VCaP (cell line): Measurements from ENCODE around the gene CTNNA3.
A peak's percentile ranks its signal among the peaks of the same experiment; 100 is the strongest.
"Not testable (repeated sequence)": the region's sequence is repeated elsewhere in the genome, so short reads cannot be mapped to it uniquely, and the experiment has no call there.

Experiments used
- H3K27ac ChIP-seq: fragments of 450-650 bp; 2 replicates; pipeline ENCODE4 v1.5.1; 2017
- TF ChIP-seq, protein P1 (sequence below): fragments of 450-650 bp; conservative IDR thresholded peaks from 2 replicates; pipeline ENCODE4 v1.5.1; 2017; ENCODE audit warnings: mild to moderate bottlenecking, moderate library complexity

CTNNA3 gene

DNA sequence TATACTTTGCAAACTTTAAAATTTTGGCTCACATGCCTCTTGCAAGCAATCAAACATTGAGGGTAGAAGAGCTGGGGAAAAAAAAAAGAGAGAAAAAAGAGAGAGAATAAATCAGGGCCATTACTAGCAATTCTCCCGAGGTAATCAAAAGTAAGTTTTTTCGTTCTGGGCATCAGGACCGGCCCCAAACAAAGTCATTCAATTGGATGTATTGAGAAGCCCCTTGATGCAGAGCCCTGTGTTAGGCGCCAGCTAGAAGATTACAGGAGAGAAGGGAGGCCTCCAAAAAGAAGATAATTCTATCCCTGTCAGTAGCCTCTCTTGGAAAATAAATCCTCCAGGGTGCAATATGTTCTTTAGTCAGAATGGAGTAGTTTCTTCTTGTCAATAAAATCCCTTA lies 2.2 kb upstream of the CTNNA3 start:
- TF ChIP-seq, protein P1, sequence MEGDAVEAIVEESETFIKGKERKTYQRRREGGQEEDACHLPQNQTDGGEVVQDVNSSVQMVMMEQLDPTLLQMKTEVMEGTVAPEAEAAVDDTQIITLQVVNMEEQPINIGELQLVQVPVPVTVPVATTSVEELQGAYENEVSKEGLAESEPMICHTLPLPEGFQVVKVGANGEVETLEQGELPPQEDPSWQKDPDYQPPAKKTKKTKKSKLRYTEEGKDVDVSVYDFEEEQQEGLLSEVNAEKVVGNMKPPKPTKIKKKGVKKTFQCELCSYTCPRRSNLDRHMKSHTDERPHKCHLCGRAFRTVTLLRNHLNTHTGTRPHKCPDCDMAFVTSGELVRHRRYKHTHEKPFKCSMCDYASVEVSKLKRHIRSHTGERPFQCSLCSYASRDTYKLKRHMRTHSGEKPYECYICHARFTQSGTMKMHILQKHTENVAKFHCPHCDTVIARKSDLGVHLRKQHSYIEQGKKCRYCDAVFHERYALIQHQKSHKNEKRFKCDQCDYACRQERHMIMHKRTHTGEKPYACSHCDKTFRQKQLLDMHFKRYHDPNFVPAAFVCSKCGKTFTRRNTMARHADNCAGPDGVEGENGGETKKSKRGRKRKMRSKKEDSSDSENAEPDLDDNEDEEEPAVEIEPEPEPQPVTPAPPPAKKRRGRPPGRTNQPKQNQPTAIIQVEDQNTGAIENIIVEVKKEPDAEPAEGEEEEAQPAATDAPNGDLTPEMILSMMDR, result no peak
- H3K27ac ChIP-seq, result peak overlapping the region; percentile 60

DNA sequence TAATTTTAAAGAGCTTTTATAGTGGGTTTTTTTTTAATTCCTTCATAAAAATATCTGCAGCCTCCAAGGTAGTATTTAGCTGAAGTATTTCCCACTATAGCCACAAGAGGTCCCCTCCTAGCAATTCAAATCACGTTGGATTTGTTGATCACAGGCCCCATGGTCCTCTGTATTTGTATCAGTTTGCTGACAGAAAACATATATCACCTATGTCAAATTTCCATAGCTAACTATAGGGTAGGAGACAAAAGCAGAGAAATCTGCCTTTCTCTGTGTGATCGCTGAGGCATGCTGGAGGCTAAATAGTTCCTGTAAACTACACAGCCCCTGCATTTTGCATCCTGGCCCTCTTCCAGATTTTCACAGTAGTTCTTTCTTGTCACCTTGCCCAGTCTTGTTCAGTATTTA lies 1.7 kb upstream of the CTNNA3 start:
- peak overlapping the region; percentile 60 for H3K27ac ChIP-seq
- TF ChIP-seq, protein P1, result peak; percentile 82

DNA sequence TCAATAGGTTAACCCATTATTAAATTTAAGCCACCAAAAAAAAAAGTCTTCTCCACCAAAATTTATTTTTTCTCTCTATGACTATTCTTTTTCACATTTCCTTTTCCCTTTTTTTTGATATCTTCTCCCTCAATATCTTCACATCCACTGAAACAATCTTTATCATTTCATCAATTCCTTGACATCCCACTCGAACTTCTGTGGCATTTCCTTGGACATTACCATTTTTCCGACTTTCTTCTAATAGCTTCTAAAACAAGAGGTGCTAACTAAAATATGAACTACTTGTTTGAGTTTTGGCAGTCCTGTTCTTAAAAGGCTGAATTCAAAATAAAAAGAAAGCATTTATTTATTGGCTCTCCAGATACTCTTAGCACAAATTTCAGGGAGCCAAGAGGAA lies 684 bp upstream of the CTNNA3 start:
- TF ChIP-seq, protein P1, result no peak
- no peak overlapping the region for H3K27ac ChIP-seq

DNA sequence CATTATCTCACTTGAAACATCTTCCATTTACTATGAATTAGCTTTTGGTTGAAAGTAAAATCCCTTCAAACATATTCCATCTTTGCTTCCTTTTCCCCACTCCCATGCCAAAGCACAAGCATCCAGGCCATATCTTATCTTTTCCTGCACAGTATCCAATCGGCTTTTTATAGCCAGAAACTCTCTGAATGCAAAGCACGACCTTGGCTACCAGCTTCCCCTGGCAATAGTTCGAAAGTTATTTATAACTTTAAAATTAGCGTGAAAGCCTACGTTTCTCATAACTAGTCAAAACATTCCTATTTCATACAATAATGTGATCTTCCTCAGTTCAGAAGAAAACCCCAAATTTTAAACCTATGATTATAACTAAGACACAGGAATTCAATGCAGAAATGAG lies 440 bp downstream of the CTNNA3 start:
- no peak overlapping the region for H3K27ac ChIP-seq
- TF ChIP-seq, protein P1, result no peak

DNA sequence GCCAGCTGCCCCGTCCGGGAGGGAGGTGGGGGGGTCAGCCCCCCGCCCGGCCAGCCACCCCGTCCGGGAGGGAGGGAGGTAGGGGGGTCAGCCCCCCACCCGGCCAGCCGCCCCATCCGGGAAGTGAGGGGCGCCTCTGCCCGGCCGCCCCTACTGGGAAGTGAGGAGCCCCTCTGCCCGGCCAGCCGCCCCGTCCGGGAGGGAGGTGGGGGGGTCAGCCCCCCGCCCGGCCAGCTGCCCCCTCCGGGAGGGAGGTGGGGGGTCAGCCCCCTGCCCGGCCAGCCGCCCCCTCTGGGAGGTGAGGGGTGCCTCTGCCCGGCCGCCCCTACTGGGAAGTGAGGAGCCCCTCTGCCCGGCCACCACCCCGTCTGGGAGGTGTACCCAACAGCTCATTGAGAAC lies 4.1 kb downstream of the CTNNA3 start:
- not testable (repeated sequence) for H3K27ac ChIP-seq

DNA sequence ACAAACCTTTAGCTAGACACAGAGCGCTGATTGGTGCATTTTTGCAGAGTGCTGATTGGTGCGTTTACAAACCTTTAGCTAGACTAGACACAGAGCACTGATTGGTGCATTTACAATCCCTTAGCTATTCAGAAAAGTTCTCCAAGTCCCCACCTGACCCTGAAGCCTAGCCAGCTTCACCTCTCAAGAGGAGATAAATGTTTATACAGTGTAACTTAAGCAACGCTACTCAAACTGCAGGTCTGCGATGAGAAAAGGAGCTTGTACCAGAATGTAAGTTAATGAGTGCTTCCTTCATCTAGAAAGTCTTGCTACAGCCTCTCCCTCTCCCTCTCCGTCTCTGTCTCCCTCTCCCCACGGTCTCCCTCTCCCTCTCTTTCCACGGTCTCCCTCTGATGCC lies 5.5 kb downstream of the CTNNA3 start:
- not testable (repeated sequence) for H3K27ac ChIP-seq

DNA sequence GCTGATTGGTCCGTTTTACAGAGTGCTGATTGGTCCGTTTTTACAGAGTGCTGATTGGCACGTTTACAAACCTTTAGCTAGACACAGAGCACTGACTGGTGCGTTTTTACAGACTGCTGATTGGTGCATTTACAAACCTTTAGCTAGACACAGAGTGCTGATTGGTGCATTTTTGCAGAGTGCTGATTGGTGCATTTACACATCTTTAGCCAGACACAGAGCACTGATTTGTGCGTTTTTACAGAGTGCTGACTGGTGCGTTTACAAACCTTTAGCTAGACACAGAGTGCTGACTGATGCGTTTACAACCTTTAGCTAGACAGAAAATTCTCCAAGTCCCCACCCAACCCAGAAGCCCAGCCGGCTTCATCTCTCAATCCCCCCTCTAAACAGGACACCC lies 11.9 kb downstream of the CTNNA3 start:
- not testable (repeated sequence) for H3K27ac ChIP-seq

DNA sequence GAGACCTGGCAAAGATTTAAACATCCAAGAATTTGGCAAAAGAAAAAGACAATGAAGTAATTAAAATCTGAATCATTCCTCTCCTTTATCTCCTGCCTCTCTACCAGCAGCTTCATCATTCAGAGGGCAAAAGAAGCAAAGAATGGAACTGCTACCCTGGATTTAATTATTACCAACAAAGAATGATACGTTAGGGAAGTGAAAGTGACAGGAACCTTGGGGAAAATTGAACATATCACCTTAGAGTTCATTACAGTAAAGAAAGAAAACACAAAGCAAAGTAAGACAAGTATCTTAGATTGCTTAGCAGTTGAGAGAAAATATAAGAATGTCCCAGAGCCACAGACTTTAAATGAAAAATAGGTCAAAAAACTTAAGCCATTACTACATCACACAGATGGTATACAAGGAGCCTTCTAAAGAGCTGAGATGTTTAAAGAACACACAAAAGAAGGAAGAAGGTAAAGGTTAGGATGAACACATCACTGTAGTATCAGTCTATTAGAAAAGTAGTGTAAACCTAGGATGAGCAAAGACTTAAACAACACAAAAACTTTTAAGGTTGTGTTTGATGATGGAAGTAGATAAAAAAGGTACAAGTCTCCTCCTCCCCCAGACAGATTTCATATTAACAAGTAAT lies 17.5 kb downstream of the CTNNA3 start:
- TF ChIP-seq, protein P1, result no peak
- no peak overlapping the region for H3K27ac ChIP-seq

DNA sequence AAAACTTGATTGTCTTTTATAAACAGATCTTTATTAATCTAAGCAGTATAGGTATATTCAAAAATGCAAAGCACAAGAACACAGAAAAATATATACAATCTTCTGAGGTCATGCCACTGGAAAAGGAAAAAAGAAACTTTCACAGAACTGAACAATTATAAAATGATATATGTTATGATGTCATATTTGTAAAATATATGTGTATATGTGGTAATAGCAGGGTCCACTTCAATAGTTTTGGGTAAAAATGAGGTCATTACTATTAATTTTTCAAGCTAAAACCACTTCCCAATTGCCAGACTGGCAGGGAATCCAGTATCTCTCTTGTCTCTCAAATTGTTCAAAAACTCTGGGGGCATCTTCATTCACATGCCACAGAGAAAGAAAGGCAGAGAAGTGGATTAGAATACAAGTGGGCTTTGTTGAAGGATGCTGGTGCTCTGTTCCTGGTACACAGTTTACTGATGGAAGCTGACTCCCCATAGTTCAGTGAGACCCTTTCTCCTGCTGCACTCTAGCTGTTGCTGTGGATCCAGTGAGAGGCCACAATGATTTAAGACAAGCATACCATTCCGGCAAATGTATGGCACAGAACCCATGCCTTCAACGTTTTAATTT lies 19.7 kb downstream of the CTNNA3 start:
- no peak overlapping the region for H3K27ac ChIP-seq
- TF ChIP-seq, protein P1, result no peak
